Activated CD4-positive, alpha-beta T cell treated with anti-CD3 and anti-CD28 coated beads, Interleukin-2, amount 50 U/mL, for 16 hours (primary cell): ENCODE data around the gene BCL7A.
A peak's percentile ranks its signal among the peaks of the same experiment; 100 is the strongest.

Experiments
- DNase-seq: peaks from one replicate; pipeline ENCODE4 v3.0.0-alpha.2; 2020

Gene BCL7A

GRCh38 chr12:122079532-122080081 lies 57.9 kb downstream of the BCL7A start:
- peak; percentile 32 for DNase-seq

- DNase-seq: peak; percentile 51
Observed at GRCh38 chr12:122080149-122081082, 58.7 kb downstream of the BCL7A start.

- peak; percentile 69 for DNase-seq
Observed at GRCh38 chr12:122081083-122081696, 59.5 kb downstream of the BCL7A start.

- peak; percentile 74 for DNase-seq
Observed at GRCh38 chr12:122081697-122082221, 60.1 kb downstream of the BCL7A start.

GRCh38 chr12:122082621-122083356 lies 61.1 kb downstream of the BCL7A start:
- peak; percentile 36 for DNase-seq

GRCh38 chr12:122084857-122085405 lies 63.2 kb downstream of the BCL7A start:
- no peak for DNase-seq

- no peak for DNase-seq
Observed at GRCh38 chr12:122085591-122085990, 63.9 kb downstream of the BCL7A start.

GRCh38 chr12:122086116-122086515 lies 64.4 kb downstream of the BCL7A start:
- no peak for DNase-seq

GRCh38 chr12:122086641-122087285 lies 65.1 kb downstream of the BCL7A start:
- no peak for DNase-seq

GRCh38 chr12:122087431-122088178 lies 65.9 kb downstream of the BCL7A start:
- no peak for DNase-seq

- no peak for DNase-seq
Observed at GRCh38 chr12:122088179-122088810, 66.6 kb downstream of the BCL7A start.

GRCh38 chr12:122089077-122089476 lies 67.4 kb downstream of the BCL7A start:
- no peak for DNase-seq

GRCh38 chr12:122090759-122091515 lies 69.3 kb downstream of the BCL7A start:
- DNase-seq: no peak

- DNase-seq: no peak
Observed at GRCh38 chr12:122093098-122093883, 71.6 kb downstream of the BCL7A start.

GRCh38 chr12:122094137-122094734 lies 72.6 kb downstream of the BCL7A start:
- DNase-seq: no peak

GRCh38 chr12:122094735-122095631 lies 73.3 kb downstream of the BCL7A start:
- DNase-seq: no peak

- no peak for DNase-seq
Observed at GRCh38 chr12:122096014-122096413, 74.3 kb downstream of the BCL7A start.
